GM12892 (cell line): ENCODE measurements around the gene GDNF.
"Not testable (repeated sequence)": the region's sequence is repeated elsewhere in the genome, so short reads cannot be mapped to it uniquely, and the experiment has no call there.

Source experiments
- DNase-seq: peaks from one replicate; pipeline ENCODE4 v3.0.0; 2011; ENCODE audit not compliant: insufficient read length
- FAIRE-seq: peaks from 2 replicates; lab custom pipeline; 2011; peaks lifted over from hg19 to GRCh38; lab: Jason Lieb, UNC
- POLR2A ChIP-seq: IDR thresholded peaks from 2 replicates; pipeline ENCODE4 v1.6.1; 2011; ENCODE audit warnings: low read depth, low read length, control low read depth
- POLR2AphosphoS5 ChIP-seq: IDR thresholded peaks from 2 replicates; pipeline ENCODE4 v1.6.1; 2011; ENCODE audit warnings: low read depth, low read length, control low read depth
- TAF1 ChIP-seq: IDR thresholded peaks from 2 replicates; pipeline ENCODE4 v1.6.1; 2011; ENCODE audit warnings: low read depth, mild to moderate bottlenecking, control low read depth, low read length, borderline replicate concordance

GDNF gene

GRCh38 chr5:37808945-37809344 is 30.9 kb downstream of the GDNF start:
- TF ChIP-seq POLR2A (no peak), TAF1 (no peak)
- no peak for FAIRE-seq
- no peak for DNase-seq

- TF ChIP-seq POLR2AphosphoS5 (no peak), POLR2A (no peak), TAF1 (no peak)
- no peak for FAIRE-seq
- no peak for DNase-seq
Observed at GRCh38 chr5:37807621-37808301, 32.1 kb downstream of the GDNF start.

GRCh38 chr5:37807015-37807414 is 32.8 kb downstream of the GDNF start:
- FAIRE-seq (no peak), DNase-seq (no peak)
- TF ChIP-seq POLR2A (no peak), POLR2AphosphoS5 (no peak), TAF1 (no peak)

GRCh38 chr5:37806476-37806875 is 33.4 kb downstream of the GDNF start:
- no peak for FAIRE-seq
- TF ChIP-seq POLR2A (no peak), TAF1 (no peak), POLR2AphosphoS5 (no peak)

GRCh38 chr5:37806016-37806415 is 33.8 kb downstream of the GDNF start:
- DNase-seq (no peak), FAIRE-seq (no peak)
- no peak for TF ChIP-seq POLR2AphosphoS5
- TF ChIP-seq TAF1 = no peak
- TF ChIP-seq POLR2A = no peak

More at GRCh38 chr5:37806476-37806875, 33.4 kb downstream of the GDNF start:
- no peak for DNase-seq

GRCh38 chr5:37804401-37804800 is 35.4 kb downstream of the GDNF start:
- DNase-seq = no peak
- no peak for TF ChIP-seq POLR2AphosphoS5
- no peak for TF ChIP-seq POLR2A
- no peak for TF ChIP-seq TAF1
- no peak for FAIRE-seq

- FAIRE-seq = no peak
- TF ChIP-seq POLR2AphosphoS5 (no peak), TAF1 (no peak), POLR2A (no peak)
- DNase-seq = no peak
Observed at GRCh38 chr5:37803487-37803886, 36.4 kb downstream of the GDNF start.

GRCh38 chr5:37801521-37801920 is 38.3 kb downstream of the GDNF start:
- no peak for DNase-seq
- TF ChIP-seq POLR2AphosphoS5 (no peak), TAF1 (no peak), POLR2A (no peak)
- no peak for FAIRE-seq

GRCh38 chr5:37799865-37800421 is 39.9 kb downstream of the GDNF start:
- DNase-seq (no peak), FAIRE-seq (no peak)
- TF ChIP-seq POLR2A (no peak), POLR2AphosphoS5 (no peak), TAF1 (no peak)

- FAIRE-seq, DNase-seq: not testable (repeated sequence)
Observed at GRCh38 chr5:37796435-37796834, 43.4 kb downstream of the GDNF start.

- DNase-seq, FAIRE-seq: not testable (repeated sequence)
Observed at GRCh38 chr5:37795292-37795691, 44.5 kb downstream of the GDNF start.

- TF ChIP-seq TAF1 = no peak
- no peak for TF ChIP-seq POLR2A
- TF ChIP-seq POLR2AphosphoS5 = no peak
- FAIRE-seq (no peak), DNase-seq (no peak)
Observed at GRCh38 chr5:37792975-37793631, 46.7 kb downstream of the GDNF start.

- FAIRE-seq (no peak), DNase-seq (no peak)
- TF ChIP-seq POLR2AphosphoS5 (no peak), TAF1 (no peak), POLR2A (no peak)
Observed at GRCh38 chr5:37791321-37791720, 48.5 kb downstream of the GDNF start.
